Embryonic facial prominence (tissue), 1 donor: Measurements from ENCODE around the gene ATP6V1E1.
"Not testable (repeated sequence)": the region's sequence is repeated elsewhere in the genome, so short reads cannot be mapped to it uniquely, and the experiment has no call there.

Experiments
- DNase-seq: peaks from one replicate; pipeline ENCODE4 v3.0.0-alpha.2; 2016; ENCODE audit errors: extremely low spot score

The ATP6V1E1 gene

DNA sequence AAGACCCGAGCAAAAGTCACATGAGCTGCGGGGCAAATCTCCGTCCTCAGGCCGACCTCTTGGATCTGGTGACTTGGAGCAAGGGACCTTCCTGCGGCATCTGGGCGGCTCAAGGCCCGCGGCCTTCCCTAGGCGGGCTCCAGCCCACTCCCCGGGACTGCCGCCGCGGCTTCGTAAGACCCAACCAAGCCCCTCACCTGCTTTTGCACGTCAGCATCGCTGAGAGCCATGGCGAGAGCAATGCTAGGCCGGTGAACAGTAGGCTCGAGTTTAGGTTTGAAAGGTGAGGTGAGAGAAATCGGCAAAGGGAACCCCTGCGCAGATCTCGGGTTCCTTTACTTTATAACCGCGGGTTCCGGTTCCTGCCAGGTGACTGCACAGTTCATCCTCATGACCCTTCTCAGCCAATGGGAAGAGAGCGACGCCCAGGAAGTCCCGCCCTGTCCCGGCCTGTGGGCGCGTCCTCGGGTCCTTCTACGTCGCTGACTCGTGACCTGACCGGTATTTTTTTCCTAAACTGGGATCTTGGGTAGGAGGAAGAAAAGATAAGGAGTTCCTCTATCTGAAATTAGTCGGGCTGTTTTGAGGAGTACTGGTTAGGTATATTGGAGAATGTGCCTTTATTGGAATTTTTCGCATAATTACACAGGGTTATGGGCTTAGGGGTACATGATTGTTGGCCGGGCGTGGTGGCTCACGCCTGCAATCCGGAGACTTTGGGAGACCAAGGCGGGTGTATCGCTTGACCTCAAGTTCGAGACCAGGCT lies at the start of gene ATP6V1E1:
ATP6V1E1 (minus strand) TSS at position 344 of the 767 bp plus-strand sequence; CDS start at position 230, 114 bp downstream.
- peak; percentile 95 for DNase-seq

DNA sequence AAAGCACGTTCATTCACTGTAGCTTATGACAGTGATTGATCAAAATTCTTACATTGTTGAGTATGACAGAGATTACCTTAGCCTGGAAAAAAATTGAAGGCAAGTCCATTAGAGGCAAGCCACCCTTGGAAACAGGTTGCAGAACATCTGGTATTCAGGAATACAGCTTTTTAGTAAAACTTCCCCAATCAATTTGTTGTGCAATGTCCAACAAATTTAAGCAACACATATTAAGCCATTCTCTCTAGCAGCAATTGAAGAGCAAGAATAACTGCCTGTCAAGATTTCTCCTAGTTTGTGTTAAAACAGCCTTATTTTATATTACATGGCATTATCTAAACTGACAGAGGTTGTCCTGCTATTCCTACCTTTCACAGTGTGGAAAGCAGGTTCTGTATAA lies 47.0 kb upstream of the ATP6V1E1 start:
- DNase-seq = no peak

DNA sequence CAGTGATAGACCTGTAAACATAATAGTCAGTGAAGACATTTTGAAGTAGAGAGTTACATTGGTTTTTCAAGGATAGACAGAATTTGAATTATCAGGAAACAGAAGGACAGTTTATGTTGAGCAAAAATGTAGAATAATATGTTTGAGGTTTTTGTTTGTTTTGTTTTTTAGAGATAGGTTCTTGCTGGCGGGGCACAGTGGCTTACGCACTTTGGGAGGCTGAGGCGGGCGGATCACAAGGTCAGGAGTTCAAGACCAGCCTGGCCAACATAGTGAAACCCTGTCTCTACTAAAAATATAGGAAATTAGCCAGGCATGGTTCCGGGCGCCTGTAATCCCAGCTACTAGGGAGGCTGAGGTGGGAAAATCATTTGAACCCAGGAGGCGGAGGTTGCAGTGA lies 45.6 kb upstream of the ATP6V1E1 start:
- no peak for DNase-seq

DNA sequence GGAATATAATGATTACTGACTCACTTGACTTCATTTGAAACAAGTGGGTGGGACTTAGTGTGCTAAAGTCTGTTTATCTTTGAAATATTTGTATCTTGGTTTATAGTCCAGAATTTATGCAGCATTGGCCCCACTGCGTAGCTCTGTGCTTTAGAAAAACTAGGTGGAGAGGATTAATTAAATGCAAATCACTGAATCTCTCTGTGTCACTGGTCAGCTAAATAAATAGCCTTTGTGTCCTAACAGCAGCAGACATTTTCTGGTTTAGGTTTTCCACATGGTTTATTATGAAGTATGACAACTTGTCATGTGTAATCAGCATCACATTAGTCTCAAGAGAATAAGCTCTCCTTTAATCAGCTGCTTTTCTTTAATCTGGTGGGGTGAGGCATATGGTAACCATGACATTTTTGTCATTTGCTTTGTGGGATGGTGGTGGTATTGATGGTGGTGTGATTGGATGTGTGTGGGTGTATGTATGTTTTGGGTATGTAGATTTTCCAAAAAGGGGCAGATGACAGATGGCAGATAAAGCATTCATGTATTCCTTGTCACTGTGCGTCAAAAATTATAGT lies 44.0 kb upstream of the ATP6V1E1 start:
- no peak for DNase-seq

DNA sequence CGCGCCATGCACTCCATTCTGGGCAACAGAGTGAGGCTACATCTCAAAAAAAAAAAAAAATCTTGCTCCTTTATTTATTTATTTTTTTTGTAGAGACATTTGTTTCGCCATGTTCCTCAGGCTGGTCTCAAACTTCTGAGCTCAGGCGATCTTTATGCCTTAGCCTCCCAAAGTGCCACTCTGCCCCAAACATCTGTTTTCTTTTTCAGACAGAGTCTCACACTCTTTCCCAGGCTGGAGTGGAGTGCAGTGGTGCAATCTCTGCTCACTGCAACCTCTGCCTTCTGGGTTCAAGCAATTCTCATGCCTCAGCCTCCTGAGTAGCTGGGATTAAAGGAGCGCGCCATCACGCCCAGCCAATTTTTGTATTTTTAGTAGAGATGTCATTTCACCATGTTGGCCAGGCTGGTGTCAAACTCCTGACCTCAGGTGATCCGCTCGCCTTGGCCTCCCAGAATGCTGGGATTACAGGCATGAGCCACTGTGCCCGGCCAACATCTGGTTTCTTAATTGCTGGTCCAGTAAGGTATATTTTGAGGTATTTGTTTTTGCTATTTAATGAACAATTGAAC lies 43.1 kb upstream of the ATP6V1E1 start:
- DNase-seq = not testable (repeated sequence)

DNA sequence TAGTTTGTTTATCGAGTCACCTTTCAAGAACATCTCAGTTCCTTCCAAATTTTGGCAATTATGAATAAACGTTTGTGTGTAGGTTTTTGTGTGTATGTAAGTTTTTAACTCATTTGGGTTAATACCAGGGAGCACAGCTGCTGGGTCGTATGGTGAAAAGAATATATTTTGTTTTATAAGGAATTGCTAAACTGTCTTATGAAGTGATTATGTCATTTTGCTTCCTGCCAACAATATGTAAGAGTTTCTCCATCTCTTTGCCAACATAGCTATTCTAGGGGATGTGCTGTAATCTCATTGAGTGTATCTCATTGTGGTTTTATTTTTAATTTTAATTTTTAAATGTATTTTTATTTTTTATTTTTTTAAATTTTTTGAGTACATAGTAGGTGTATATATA lies 37.3 kb upstream of the ATP6V1E1 start:
- no peak for DNase-seq

DNA sequence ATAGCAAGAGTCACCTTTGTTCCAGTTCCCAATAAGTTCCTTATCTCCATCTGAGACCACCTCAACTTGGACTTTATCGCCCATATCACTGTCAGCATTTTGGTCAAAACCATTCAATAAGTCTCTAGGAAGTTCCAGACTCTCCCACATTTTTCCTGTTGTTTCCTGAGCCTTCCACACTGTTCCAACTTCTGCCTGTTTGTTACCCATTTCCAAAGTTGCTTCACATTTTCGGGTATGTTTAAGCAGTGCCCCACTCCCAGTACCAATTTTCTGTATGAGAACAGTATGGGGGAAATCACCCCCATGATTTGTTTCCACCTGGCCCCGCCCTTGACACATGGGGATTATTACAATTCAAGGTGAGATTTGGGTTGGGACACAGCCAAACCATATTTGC lies 36.7 kb upstream of the ATP6V1E1 start:
- DNase-seq = no peak

DNA sequence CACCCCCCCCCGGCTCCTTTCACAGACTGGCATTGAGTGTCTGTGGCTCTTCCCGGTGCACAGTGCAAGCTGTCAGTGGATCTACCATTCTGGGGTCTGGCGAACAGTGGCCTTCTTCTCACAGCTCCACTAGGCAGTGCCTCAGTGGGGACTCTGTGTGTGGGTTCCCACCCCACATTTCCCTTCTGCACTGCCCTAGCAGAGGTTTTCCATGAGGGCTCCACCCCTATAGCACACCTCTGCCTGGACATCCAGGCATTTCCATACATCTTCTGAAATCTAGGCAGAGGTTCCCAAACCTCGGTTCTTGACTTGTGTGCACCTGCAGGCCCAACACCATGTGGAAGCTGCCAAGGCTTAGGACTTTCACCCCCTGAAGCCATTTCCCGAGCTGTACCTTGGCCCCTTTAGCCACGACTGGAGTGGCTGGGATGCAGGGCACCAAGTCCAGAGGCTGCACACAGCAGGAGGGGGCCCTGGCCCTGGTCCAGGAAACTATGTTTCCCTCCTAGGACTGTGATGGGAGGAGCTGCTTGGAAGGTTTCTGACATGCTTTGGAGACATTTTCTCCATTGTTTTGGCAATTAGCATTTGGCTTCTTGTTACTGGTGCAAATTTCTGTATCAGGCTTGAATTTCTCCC lies 36.0 kb upstream of the ATP6V1E1 start:
- no peak for DNase-seq

DNA sequence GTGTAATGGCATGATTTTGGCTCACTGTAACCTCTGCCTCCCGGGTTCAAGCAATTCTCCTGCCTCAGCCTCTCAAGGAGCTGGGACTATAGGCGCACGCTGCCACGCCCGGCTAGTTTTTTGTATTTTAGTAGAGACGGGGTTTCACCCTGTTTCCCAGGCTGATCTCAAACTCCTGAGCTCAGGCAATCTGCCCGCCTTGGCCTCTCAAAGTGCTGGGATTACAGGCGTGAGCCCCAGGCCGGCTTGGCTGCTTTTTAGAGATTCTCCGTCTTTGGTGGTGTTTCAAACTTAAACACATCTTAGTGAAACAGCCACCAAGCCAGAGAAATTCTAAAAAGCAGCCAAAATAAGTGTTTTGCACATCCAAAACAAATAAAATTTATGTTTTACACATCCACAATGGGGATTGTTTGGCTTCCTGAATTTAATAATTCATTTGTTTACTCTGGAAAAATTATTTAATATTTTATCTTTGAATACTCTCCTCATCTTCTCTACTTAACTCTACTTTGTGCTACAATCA lies 28.4 kb upstream of the ATP6V1E1 start:
- no peak for DNase-seq

DNA sequence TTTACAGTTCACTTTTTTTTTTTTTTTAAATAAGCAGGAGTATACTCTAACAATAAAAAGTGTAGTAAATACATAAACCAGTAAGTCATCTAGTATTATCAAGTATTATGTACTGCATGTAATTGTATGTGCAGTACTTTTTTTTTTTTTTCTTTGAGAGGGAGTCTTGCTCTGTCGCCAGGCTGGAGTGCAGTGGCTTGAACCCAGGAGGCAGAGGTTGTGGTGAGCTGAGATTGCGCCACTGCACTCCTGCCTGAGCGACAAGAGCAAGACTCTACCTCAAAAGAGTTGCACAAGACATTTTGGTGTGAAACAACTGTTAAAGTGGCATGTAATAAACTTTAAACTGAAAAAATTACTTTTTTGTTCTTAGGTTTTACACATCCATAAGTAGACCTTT lies 26.7 kb upstream of the ATP6V1E1 start:
- no peak for DNase-seq

DNA sequence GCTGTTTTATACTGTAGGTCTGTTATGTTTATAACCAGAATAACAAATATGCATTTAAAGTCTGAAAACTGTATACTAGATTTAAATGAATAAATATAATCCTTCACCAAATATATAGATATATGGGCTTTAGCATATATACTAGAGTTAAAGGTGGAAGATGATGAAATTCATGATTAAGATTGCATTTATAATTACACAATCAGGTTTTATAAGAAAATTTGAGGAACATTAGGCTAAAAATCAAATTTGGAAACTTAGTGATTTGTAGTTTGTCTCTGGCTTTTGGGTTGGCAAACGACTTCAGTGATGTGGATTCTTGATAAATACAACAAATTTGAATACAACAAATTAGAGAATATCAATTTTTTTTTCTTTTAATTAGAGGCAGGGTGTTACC lies 20.0 kb upstream of the ATP6V1E1 start:
- no peak for DNase-seq

DNA sequence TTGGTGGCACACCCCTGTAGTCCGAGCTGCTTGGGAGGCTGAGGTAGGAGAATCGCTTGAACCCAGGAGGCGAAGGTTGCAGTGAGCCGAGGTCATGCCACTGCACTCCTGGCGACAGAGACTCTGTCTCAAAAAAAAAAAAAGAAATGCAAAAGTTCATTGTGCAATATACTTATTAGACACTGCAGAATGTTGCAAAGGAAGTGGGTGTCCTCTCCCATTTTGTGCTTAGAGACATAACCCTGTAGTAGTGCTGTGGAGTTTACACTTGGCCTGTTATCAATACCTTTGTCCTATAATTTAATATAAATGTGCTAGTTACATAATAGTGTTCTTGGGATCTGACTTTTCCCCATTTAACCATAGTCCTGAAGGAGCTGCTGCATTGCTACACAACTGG lies 19.4 kb upstream of the ATP6V1E1 start:
- DNase-seq = no peak

DNA sequence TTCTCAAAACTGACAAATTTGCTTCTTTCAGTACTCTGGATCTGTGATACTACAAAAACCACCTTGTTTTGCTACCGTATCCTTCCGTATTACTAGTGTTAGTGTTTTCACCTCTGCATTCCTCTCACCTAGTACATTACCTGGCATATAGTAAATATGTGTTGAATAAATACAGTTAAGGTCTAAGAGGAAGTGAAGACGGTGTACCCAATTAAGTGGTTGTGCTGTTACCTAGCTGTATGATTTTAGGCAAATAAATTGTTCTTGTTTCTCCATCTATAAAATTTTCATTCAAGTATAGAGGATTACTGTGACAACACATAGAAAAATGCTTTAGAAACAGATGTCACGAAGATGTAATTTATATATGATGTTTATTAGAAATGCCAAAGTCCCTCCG lies 18.9 kb upstream of the ATP6V1E1 start:
- DNase-seq = no peak

DNA sequence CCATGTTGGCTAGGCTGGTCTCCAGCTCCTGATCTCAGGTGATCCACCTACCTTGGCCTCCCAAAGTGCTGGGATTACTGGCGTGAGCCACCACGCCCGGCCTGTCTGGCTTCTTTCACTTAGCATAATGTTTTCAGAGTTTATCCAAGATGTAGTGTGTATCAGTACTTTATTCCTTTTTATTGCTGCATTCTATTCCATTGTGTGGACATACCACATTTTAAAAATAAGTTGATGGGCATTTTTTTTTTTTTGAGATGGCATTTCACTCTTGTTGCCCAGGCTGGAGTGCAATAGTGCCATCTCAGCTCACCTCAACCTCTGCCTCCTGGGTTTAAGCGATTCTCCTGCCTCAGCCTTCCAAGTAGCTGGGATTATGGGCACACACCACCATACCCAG lies 13.8 kb upstream of the ATP6V1E1 start:
- not testable (repeated sequence) for DNase-seq

DNA sequence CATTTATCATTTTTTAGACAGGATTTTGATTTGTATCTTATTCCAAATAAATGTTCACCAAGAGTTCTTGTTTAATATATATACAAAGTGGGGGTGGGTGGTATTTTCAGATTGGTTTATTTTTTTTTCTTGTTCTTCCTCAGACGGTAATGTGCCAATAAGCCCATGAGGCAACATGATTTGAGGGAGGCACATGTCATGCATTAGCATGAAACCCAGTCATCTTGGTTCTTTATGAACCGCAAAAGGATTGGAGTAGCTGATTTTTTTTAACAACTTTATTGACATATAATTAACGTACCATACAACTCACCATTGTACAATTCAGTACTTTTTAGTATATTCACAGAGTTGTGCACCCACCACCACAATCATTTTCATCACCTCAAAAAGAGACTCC lies 12.7 kb upstream of the ATP6V1E1 start:
- DNase-seq = no peak

DNA sequence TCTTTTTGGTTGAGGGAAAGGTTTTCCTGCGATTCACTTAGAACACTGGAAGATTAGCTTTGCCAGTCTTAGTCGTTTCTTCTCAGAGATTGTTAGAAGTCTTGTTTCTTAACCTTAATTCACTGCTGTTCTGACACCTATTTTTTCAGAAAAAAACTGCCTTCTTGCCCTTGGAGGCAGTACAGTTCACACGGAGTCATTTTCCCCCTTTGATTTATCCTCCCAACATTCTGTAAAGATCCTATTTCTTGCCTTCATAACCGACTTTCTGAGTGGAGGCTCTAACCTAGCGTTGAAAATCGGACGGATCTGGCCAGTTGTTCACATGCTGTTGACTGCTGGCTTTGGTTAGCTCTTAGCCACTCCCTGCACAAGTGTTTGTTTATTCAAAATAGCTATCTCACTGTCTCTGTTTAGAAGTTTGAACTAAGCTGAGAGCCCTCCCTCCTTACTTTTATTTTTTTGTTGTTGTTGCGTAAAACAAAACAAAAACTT lies 10.7 kb upstream of the ATP6V1E1 start:
- peak; percentile 59 for DNase-seq

DNA sequence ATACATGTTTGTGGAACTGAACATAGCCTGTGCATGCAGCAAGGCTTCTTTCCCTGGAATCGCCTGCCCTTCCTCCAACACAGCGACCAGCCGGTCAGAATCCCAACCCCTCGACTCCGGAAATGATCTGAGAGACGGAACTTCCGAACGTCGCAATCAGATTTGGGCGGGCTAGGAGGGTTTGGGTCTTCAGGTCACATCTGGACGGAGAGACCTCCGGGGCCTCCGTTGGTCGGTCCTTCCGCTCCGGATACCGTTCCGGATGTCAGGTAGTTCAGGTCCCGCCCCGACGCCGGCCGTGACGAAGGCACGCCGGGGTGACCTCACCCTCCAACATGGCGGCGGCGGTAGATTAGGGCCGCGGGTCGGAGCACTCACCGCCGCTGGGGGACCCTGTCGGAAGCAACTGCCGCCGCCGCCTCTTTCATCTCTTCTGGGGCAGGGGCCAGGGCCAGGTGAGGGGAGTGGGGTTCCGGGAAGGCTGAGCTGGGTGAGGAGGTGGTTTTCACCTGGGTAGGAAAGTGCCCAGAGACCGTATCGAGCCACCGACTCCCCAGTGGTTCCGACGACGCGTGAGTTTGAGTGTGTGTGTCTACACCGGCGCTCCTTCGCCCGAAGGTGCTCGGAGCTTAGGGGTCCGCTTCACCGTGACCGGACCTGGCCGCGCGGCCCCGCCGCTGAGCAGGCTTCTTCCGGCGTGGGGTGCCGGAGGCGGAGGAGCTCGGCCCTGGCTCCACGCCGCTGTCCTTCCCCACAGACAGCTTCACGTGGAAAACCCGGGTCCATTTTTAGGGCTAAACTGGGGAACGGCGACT lies 10.1 kb upstream of the ATP6V1E1 start, which contains the start of gene BCL2L13:
BCL2L13 (plus strand) TSS at position 326 of the 815 bp plus-strand sequence. CDS start 16,955 bp downstream, outside the sequence.
- DNase-seq = peak; percentile 76

DNA sequence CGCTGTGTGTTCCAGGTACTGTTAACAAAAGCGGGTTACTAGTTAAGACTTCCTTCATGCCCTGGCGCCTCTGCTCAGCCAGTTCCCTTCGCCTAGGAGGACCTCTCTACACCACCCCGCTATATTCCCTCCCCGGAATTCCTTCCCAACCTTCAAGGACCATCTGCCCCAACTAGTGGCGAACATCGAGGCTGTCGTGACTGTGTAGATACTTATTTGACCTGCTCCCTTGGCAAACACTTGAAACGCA lies 9.6 kb upstream of the ATP6V1E1 start:
- DNase-seq = peak; percentile 34

DNA sequence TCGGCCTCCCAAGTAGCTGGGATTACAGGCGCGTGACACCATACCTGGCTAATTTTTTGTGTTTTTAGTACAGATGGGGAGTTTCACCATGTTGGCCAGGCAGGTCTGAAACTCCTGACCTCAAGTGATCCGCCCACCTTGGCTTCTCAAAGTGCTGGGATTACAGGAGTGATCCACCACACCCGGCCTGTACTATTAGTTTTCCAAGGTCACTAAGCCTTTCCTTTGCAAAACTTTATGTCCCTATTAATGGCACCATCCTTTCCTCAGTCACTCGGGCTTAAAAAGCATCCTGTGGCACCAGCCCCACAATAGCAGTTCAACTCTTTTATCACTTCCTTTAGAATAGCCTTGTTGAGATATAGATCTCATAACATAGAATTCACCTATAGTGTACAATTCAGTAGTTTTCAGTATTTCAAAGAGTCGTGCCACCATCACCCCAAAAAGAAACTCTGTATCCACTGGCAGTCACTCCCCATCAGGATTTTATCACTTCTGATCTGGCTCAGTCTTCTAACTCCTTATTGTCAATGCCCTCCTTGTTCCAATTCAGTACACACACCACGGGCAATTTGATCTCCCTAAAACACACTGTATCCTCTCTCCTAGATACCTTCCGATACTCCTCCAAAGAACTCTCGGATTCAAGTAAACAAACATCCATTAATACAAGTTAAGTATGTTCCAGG lies 9.1 kb upstream of the ATP6V1E1 start:
- DNase-seq = no peak

DNA sequence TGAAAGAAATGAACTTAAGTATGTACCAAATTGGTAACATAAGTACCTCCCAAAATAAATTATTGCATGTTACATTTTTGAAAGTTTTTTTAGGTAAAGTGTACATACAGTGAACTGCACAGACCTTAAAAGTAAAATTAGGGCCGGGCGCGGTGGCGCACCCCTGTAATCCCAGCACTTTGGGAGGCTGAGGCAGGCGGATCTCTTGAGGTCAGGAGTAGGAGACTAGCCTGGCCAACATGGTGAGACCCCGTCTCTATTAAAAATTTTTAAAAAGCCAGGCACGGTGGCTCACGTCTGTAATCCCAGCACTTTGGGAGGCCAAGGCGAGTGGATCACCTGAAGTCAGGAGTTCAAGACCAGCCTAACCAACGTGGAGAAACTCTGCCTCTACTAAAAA lies 8.3 kb upstream of the ATP6V1E1 start:
- DNase-seq = not testable (repeated sequence)

DNA sequence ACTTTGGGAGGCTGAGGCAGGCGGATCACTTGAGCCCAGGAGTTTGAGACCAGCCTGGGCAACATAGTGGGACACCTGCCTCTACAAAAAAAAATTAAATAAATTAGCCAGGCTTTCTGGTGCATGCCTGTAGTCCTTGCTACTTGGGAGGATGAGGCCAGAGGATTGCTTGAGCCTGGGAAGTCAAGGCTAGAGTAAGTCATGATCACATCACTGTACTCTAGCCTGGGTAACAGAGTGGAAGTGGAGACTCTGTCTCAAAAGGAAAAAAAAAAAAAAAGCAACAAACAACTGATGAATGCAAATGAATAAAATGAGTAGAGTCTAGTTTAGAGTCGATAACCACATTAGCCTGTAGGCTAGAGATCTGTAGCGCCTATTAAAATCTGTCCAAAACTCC lies 6.1 kb upstream of the ATP6V1E1 start:
- no peak for DNase-seq
